HG03442 (cell line): ENCODE results near the gene TBATA.

Experiments
- ATAC-seq: cut with Tn5 transposase; IDR thresholded peaks from one replicate; pipeline ENCODE4 v1.9.1; 2021; ENCODE audit warnings: mild to moderate bottlenecking, moderate library complexity; ENCODE audit not compliant: unreplicated experiment

TBATA gene

DNA sequence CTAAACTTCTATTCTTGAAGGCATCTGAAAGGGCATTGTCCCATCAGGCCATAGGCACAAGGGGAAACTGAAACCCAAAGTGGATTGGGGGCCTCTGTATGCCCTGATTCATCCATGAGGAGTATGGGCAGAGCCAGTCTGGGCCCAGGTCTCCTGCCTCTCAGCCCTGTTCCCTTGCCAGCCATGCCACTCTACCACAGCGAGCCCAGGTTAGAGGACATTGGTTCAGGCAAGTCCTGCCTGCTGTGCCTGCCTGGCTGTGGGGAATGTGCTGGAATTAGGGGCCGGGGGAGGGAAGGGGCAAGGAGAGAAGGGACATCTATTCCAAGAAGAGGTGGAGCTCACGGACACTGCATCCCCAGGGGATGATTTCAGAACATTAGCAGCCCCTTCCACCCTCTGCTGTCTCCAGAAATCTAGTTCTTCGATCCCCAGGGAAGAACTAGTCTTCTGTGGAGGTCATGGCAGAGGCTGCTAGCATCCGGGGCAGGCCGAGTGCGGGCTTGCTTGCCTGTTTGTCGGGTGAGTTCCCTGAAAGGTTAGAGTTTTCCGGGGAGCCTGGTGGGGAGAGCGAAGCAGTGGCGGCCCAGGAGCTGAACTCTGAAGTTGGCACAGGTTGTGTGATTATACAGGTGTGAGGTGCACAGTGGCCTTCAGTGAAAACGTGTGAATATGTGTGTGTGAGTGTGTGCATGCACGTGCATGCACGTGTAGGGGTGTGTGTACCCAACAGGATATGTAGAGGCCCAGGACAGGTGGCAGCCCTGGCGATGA is 37.8 kb downstream of the TBATA start:
- no peak for ATAC-seq

DNA sequence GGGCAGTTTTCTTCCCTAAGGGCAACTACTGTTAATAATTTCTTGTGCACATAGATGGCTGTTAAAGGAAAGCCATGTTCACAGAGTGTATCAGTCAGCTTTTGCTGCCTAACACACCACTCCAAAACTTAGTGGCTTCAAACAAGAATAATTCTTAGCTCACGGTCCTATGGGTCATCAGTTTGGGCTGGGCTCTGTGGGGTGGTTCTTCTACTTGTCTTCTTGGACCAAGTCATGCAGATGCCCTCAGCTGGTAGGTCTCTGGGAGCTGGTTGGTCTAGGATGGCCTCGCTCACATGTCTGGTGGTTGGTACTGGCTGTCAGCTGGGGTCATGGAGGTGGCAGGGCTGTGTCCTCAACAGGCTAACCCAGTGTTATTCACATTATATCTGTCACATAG is 39.6 kb downstream of the TBATA start:
- no peak for ATAC-seq

DNA sequence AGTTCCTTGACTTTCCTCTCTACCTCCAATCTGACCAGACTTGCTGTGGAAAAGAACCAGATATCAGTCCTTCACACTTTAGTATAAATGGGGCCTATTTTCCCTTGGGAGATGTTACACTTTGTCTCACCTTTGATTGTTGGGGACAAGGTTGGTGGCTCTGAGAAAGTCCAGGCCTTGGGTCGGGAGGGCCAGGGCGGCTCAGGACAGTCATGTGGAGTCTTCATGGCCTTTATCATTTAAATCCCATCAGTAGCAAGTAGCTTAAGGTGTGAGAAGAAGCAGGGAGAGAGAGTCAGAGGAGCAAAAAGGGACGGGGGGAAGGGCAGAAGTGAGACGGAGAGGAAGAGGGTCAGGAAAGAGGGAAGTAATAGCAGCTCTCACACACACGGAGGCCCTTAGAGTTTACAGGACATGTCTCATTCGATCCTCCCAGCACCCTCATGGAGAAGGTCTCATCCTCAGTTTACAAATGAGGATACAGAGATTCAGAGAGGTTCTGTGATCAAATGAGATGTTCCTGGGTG is 40.5 kb downstream of the TBATA start:
- no peak for ATAC-seq

DNA sequence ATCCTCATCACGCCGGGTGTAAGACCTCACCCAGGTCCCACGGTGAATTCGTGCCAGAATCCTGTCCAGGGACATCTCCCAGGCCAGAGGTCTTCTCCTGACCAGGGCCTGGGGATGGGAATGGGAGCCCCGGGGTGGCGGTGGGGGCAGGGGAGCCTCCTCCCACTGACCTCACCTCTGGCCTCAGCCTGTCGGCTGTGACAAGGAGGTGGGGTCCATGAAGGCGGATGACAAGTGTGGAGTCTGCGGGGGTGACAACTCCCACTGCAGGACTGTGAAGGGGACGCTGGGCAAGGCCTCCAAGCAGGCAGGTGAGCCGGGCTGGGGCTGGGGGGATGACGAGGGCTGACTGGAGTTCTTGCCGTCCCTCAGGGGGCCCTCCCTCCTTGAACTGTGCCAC is 41.3 kb downstream of the TBATA start:
- ATAC-seq, result no peak

DNA sequence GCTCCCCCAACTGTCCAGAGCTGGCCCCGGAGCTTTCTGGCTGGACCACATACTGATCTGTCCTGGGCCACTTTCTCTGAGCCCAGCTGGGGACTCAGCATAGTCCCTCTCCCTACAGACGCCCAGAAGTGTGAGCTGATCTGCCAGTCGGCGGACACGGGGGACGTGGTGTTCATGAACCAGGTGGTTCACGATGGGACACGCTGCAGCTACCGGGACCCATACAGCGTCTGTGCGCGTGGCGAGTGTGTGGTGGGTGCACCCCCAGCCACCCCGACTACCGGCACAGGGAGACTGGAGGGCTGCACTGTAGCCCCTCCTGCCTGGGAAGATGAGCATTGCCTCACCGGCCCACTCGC is 41.8 kb downstream of the TBATA start:
- ATAC-seq, result no peak

DNA sequence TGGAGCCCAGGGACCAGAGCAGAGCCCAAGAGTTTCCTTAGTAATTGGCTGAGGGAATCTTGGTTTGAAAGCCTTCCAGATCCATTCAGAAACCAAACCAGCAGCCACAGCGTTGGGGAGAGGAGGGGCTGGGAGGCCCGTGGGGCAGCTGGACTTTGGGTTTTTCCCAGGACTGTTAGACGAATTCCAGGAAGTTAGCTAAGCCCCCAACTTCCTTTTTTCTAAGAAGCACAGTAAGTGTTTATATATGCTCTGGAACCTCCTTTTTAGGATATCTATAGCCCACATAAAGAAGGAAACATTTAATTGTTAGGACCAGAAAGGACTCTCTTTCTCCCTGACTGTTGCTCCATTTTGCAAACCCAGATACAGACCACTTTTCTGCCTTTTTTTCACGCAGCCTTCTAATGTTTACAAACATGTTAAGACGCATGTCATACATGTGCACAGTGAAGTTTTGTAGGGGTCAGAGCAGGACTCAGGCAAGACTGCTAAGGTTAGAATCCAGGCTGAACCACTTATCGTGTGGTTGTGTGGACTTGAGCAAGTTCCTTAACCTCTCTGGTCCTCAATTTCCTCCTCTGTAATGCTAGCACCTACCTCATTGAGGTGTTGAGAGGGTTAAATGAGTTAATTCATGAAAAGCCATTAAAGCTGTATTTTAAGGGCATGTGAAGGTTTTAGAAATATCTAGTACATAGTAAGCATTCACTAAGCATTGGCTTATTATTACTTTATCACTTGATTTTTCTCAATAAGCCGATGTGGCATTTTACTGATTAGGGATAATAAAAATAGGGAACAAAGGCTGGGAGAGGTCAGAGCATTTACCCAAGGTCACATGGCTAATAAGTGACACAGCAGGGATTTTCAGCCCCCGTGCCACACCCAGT is 42.4 kb downstream of the TBATA start:
- ATAC-seq, result no peak

DNA sequence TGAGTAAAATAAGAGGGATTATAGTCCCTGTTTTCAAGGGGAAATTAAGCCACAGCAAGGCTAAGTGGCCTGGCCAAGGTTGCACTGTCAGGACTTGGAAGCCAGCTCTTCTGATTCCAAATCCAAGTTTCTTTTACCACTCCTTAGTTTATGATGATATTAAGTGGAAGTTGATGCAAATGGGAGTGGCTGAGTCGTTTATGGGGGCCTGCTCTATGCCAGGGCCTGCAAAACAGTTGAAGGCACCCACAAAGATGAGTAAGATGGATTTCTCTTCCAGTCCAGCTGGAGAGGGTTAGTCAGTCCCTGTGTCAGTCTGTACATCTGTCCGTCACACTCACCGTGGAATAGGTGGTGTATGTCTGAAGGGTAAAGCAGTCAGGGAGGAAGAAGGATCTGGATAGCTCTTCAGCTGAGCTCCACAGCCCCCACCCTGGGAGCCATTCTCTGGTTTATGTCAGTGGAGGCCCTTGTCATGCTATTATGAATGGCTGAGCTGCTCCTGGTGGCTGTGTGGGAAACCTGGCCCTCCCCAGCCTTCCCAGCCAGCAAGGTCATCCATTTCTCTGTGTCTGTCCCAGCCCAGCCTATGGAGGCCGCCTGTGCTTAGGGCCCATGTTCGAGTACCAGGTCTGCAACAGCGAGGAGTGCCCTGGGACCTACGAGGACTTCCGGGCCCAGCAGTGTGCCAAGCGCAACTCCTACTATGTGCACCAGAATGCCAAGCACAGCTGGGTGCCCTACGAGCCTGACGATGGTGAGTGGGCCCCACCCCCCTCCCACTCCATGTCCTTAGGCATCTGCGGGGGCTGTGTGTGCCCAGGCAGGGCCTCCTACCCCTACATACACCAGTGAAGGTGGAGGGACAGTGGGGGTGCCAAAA is 44.5 kb downstream of the TBATA start:
- ATAC-seq, result no peak

DNA sequence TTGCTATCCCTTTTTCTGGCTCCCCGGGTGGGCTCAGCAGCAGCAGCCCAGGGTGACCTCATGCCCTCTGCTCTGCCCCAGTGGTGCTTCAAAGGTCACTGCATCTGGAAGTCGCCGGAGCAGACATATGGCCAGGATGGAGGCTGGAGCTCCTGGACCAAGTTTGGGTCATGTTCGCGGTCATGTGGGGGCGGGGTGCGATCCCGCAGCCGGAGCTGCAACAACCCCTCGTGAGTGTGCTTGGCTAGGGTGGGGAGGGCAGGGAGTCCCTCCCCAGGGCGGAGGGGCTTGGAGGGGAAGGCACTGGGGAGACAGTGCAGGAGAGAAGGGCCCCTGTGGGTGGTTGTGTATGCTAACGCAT is 46.4 kb downstream of the TBATA start:
- ATAC-seq, result no peak

DNA sequence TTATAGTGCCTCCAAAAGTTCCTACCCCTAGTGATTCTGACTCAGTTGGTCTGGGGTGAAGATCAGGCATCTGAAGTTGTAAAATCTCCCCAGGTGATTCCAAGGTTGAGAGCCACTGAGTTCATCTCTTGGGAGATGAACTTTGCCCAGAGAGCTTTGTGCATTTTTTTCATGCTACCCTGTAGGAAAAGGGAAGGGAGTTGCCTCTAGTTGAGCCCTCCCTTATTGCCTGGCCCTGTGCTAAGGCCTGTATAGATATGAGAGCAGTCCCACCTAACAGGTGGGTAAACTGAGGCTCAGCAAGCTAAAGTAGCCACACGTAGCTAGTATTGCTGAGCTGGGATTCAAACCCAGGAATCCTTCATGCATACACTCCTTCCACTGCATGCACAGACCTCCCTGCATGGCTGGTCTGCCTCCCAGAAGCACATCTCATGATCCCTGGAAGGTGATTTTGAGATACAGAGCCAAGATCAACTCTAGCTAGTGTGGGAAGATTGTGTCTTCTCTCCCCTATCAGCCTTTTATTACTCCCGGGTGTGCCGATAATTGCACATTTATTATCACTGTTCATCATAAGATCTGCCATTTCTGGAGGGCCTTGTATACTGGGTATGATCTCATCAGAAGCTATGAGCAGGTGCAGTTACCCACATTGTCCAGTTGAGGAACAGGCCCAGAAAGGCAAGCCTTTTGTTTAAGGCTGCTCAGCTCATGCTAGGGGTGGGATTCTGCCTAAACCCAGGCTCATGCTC is 47.0 kb downstream of the TBATA start:
- no peak for ATAC-seq

DNA sequence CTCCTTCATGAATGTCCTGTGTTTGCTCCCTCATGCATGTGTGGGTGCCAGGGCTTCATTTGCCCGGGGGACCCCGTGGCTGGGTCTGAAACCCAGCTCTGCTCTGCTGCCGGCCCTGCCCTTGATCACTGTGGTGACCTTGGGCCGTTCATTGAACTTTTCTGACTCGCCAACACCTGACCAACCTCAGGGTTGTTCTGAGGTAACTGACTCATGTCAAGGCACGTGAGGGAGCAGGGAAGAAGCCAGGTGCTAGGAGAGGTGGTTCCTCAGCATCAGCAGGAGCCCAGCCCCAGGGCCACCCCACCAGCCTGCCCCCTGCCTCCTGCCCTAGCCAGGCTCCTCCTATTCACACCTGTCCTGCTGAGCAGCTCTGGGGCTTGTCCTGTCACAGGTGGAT is 47.9 kb downstream of the TBATA start:
- no peak for ATAC-seq

DNA sequence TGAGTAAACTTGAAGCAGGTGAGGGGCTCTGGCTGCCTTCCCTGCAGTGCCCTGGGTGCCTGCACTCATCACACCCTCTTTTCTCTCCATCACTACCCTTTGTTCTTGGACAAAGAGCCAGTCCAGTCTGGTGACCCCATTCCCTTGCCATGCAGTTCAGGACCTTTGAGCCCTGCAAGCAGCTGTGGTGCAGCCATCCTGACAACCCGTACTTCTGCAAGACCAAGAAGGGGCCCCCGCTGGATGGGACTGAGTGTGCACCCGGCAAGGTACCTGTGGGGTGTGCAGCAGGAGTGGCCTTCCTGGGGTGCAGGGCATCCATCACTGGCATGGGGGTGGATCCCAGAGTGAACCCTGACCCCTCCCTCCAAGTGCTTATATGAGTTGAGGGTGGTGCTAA is 48.7 kb downstream of the TBATA start:
- no peak for ATAC-seq

DNA sequence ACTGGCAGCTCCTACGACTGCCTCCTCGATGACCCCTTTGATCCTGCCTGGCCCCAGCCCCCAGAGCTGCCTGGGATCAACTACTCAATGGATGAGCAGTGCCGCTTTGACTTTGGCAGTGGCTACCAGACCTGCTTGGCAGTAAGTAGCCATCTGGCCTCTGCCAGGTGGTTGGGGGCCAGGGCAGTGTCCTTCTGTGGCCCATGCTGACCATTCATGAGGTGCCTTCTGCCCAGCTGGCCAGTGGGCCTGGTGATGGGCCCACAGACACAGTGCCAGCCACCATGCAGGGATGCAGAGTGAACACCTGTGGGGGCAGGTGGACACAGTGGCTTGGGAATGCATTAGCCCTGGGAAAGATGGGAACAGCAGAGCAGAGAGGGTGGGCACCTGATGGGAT is 50.0 kb downstream of the TBATA start:
- ATAC-seq, result no peak

DNA sequence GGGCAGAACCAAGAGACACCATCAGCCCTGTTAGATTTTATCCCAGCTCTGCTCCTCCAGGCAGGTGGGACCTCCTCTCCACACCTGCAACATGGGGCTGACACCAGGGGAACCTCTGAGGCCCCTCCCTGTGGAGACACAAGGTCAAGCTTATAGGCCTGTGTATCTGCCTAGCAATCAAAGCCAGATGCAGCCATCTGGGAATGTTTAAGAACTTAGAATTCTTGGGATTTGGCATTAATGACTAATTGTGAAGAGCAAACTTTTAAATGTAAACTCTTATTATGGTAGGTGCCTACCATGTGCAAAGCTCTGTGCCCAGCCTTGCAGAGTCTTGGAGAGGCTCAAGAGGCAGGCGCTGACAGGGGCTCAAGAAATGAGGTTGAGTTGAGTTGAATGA is 52.1 kb downstream of the TBATA start:
- ATAC-seq, result no peak

DNA sequence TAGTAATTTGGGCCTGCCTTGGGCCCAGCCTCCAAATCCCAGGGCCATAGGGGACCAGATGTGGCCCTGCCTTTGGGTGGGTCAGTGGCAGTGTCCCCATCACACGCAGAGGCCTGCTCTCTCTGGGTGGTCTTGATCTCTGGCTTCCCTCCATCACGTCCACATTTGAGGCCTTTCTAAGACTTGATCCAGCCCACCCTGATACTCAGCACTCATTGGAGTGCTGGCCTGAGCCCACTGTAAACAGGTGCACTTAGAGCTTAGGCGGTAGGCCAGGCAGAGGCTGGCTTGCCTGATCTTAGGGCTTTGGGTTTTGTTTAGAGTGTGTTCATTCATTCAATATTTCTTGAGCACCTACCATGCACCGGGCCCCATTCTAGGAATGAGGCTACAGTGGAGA is 52.6 kb downstream of the TBATA start:
- ATAC-seq, result no peak

DNA sequence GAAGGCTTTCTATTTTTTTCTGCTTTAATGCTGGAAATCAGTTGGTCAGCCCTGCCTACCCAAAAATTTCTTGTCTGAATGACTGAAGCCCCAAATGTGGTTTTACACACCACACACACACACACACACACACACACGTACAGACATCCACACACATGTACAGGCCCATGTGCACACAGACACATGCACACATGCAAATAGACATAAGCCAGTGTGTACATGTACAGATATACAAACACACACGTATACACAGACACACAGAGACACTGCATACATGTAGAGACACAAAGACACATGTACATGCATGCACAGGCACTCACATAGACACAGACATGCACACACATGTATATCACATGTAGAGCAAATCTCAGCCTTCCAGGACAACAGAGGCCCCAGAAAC is 54.2 kb downstream of the TBATA start:
- no peak for ATAC-seq

DNA sequence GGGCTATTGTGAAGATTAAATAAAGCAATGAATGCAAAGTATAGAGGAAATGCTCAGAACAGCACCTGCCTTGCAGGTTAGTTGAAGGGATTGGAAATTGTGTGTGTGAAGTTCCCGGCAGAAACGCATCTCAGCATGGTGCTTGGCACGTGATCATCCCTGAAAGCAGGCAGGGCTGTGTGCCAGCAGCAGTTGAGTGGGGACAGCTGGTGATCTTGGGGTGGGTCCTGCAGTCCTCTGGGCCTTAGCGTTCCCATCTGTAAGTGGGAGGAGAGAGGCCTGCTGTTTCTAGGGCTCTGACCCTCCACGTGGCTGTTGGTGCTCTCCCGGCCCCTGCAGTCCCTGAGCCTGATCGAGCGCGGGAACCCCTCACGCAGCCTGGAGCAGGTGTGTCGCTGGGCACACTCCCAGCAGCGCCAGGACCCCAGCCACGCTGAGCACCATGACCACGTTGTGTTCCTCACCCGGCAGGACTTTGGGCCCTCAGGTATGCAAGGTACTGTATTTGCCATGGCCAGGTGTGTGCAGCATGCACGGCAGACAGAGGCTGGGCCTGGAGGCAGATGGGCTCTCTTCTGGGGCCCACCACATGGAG is 55.3 kb downstream of the TBATA start:
- ATAC-seq, result no peak

DNA sequence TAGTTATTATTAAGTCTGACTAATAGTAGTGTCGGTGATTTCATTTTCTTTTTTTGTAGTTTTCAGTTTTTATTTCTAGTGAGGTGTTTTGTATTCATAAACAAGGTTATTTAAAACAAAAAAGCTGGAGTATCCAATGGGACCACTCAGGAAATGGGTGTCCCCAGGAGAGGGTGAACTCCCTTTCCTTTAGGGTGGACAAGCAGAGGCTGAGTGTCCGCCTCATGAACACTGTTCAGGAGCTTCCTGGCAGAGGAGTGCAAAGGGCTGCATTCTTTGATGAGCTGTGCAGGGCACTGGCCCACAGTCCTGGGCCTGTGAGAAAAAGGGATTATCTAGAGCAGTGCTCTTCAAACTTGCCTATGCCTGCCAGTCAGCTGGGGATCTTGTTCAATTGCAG is 56.8 kb downstream of the TBATA start:
- ATAC-seq, result no peak

DNA sequence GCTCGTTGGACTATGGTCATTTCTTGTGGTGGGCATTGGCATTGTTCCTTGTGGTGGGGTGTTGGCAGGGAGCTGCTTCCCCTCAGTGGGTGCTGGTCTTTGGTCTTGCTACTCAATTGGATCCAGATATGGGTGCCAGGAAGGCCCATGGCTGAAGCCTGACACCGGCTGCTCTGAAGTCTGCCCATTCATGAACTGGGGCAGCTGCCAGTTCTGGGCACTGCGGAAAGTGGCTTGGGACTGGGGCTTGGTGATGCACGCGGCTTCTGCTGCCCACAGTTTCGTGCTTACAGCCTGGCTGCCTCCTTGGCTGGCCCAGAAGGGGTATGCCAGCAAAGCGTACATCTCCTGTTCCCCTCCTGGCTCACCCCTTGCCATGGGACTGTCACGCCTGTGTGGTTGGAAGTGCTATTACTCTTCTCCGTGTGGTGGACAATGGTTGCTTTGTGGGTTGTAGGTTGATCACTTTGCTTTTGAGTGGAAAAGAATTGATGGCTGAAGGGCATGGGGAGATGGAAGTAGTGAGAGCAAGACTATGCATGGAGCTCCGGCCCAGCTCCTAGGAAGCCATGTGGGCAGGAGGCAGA is 58.2 kb downstream of the TBATA start:
- no peak for ATAC-seq

DNA sequence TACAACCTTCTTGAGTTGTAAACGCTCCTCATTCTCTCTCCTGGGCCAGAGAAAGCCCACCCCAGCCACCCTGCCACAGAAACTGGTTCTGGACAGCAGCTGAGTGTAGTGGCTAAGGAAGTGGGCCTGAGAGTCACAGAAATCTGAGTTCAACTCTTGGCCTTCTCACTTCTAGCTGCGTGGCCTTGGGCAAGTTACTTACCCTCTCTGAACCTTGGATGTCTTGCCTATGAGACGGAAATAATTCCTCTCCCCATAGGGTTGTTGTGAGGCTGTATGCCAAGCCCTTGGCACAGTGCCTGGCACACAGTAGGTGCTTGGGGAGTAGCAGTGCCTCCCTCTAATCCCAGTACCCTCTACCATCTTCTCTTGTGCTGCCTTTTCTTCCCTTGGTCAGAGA is 61.4 kb downstream of the TBATA start:
- no peak for ATAC-seq
